ENCODE results near the gene EFTUD2.
A peak's percentile ranks its signal among the peaks of the same experiment; 100 is the strongest.

EFTUD2 gene

DNA sequence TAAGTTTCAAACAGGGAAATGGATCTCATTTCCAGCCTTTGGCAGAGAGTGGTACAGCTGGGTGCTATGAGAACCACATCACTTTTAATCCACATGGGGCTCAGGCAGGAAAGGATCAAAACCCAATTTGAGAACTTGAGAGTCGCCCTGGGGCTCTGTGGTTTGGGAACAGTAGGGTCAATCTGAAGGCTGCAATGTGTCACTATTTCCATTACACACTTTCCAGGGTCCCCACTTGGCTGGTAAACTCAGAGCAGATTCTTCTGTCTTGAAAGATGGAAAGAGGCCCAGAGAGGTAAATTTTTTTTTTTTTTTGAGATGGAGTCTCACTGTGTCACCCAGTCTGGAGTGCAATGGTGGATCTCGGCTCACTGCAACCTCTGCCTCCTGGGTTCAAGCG lies 58.3 kb downstream of the EFTUD2 start:
- no peak overlapping the region for H3K4me3 ChIP-seq (ENCODE audit: low read depth, low read length)
- TF ChIP-seq, protein P1, sequence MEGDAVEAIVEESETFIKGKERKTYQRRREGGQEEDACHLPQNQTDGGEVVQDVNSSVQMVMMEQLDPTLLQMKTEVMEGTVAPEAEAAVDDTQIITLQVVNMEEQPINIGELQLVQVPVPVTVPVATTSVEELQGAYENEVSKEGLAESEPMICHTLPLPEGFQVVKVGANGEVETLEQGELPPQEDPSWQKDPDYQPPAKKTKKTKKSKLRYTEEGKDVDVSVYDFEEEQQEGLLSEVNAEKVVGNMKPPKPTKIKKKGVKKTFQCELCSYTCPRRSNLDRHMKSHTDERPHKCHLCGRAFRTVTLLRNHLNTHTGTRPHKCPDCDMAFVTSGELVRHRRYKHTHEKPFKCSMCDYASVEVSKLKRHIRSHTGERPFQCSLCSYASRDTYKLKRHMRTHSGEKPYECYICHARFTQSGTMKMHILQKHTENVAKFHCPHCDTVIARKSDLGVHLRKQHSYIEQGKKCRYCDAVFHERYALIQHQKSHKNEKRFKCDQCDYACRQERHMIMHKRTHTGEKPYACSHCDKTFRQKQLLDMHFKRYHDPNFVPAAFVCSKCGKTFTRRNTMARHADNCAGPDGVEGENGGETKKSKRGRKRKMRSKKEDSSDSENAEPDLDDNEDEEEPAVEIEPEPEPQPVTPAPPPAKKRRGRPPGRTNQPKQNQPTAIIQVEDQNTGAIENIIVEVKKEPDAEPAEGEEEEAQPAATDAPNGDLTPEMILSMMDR (IDR thresholded peaks at IDR 0.05; ENCODE audit: low read depth, low read length) = no peak

DNA sequence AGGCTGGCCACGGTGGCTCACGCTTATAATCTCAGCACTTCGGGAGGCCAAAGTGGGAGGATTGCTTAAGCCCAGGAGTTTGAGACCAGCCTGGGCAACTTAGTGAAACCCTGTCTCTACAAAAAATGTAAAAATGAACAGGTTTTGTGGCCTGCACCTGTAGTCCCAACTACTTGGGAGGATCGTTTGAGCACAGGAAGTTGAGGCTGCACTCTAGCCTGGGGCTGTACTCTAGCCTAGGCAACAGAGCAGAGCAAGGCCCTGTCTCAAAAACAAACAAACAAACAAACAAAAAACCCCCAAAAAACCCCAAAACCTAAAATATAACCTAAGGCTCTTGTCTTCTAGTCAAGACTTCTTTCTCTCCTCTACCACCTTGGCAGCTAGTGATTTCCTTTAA lies 59.0 kb downstream of the EFTUD2 start:
- TF ChIP-seq, protein P1 (IDR thresholded peaks at IDR 0.05; ENCODE audit: low read depth, low read length) = no peak
- H3K4me3 ChIP-seq (ENCODE audit: low read depth, low read length) = no peak overlapping the region

DNA sequence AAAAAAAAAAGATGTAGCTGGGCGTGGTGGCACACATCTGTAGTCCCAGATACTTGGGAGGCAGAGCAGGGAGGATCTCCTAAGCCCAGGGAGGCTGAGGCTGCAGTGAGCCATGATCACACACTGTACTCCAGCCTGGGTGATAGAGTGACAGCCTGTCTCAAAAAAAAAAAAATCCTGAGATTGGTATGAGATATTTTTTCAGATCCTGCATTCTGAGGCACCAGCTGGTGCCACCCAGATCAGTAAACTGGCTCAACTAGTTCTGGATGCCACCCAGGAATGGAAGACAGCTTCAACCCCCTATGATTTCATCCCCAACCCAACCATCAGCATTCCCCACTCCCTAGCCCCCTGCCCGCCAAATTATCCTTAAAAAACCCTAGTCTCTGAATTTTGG lies 62.0 kb downstream of the EFTUD2 start:
- TF ChIP-seq, protein P1 (IDR thresholded peaks at IDR 0.05; ENCODE audit: low read depth, low read length) = no peak
- H3K4me3 ChIP-seq (ENCODE audit: low read depth, low read length) = no peak overlapping the region

DNA sequence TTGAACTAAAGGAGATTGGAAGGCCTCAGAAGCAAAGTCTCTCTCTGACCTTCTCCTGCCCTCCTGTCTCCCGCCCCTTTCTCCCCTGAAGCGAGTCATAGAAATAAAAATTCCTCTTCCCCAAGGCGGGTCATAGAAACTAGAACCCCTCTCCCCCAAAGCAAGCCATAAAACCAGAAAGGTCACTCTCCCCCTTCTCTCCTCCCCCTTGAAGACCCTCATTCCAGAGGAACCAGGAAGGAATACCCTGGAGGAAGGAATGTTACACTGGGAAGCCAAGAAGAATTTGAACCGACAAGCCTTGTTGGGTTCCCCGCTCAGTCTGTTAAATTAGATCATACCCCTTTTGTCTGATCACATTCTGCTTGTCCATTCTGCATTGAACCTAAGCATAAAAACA lies 66.4 kb downstream of the EFTUD2 start:
- TF ChIP-seq, protein P1 (IDR thresholded peaks at IDR 0.05; ENCODE audit: low read depth, low read length) = no peak
- no peak overlapping the region for H3K4me3 ChIP-seq (ENCODE audit: low read depth, low read length)

DNA sequence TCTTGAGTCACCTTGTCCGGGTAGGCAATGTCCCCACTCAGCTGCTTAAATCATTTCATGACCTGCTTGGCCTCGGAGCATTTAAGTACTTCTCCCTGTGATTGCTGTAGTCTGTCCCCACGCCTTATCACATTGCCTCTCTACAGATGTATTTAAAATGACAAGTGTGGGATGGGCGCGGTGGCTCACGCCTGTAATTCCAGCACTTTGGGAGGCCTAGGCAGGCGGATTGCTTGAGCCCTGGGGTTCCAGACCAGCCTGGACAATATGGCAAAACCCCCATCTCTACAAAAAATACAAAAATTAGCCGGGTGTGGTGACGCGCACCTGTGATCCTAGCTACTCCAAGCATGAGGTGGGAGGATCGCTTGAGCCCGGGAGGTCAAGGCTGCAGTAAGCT lies 67.9 kb downstream of the EFTUD2 start:
- H3K4me3 ChIP-seq (ENCODE audit: low read depth, low read length) = no peak overlapping the region

DNA sequence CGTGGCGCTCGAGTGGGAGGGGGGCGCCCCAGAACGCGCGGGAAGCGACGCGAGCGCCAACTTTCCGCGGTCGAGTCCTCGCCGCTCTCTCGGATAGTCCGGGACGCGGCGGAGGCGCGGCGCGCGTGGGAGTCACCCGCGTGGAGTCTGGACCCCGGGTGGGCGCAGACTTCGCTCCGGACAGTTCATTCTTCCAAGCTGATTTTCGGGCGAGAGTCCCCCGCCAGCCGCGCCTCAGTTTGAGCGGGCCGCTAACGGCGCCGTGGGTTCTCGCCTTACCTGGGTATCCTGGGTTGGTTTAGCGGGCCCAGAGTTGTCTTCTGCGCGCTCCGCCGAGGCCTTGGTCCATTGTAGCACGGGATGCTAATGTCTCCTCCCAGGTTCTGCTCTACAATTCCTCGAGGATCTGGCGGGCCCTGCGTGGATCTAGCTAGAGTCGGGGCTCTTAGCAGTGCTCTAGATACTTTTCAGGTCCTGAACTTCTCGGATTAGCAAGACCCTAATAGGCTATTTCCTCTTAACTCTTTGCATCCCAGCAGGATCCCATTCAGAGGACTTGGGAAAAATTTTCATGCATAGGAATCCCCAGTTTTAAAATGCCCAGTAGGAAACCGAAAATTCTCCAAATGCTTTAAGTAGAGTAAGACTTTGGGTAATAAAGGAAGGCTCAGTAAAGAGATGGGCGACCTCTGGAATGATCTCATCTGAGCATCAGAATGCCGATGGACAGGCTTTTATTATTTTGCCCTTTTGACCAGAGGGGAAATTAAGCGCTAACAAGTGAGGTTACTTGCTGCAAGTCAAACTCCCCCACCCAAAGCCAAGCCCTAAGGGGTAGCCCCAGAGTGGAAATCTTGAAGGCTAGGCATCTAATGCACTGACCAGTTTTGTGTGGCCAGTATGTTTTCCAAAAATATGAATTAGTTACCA lies 68.6 kb downstream of the EFTUD2 start:
- TF ChIP-seq, protein P1 (IDR thresholded peaks at IDR 0.05; ENCODE audit: low read depth, low read length) = no peak
- peak overlapping the region; percentile 89 for H3K4me3 ChIP-seq (ENCODE audit: low read depth, low read length)

More for the DNA sequence above, 67.9 kb downstream of the EFTUD2 start:
- TF ChIP-seq, protein P1 (IDR thresholded peaks at IDR 0.05; ENCODE audit: low read depth, low read length) = no peak

Data from WI38 (cell line).